ENCODE results near the gene PACSIN2. TPM values are rescaled to one million over a fixed set of nuclear protein-coding genes. Genes with fewer than 3 reads are reported as not detected.
A peak's percentile ranks its signal among the peaks of the same experiment; 100 is the strongest.

PACSIN2 gene
- total and polyA plus RNA-seq, 2 of the 13 experiments (the other 11 are each of a cell fraction or from before 2014, with no cell fraction given), result 54.1 to 68.8 TPM

- TF ChIP-seq RERE (CRISPR knock-in tag; IDR thresholded peaks at IDR 0.05; ENCODE audit: low read depth) (peak; percentile 85), REPIN1 (CRISPR knock-in tag; IDR thresholded peaks at IDR 0.05; ENCODE audit: borderline replicate concordance, low read depth) (peak; percentile 79; the same call in 1 of the 2 replicates), NCOA2 (CRISPR knock-in tag; IDR thresholded peaks at IDR 0.05) (peak; percentile 94), SMC3 (IDR thresholded peaks at IDR 0.05; ENCODE audit: low read length) (peak; percentile 25; the same call in 1 of the 2 replicates), ATF3 (CRISPR knock-in tag; IDR thresholded peaks at IDR 0.05) (peak; percentile 52; the same call in 1 of the 2 replicates), GFI1 (CRISPR knock-in tag; IDR thresholded peaks at IDR 0.05; ENCODE audit: borderline replicate concordance) (peak; percentile 86), MIER2 (CRISPR knock-in tag; IDR thresholded peaks at IDR 0.05) (peak; percentile 45; the same call in 1 of the 2 replicates), RCOR2 (CRISPR knock-in tag; IDR thresholded peaks at IDR 0.05) (peak; percentile 88), SPEN (CRISPR knock-in tag; IDR thresholded peaks at IDR 0.05; ENCODE audit: low read depth) (peak; percentile 48; the same call in 1 of the 2 replicates), HBP1 (CRISPR knock-in tag; IDR thresholded peaks at IDR 0.05; ENCODE audit: low read depth) (peak; percentile 76; the same call in 1 of the 2 replicates), ZBTB20 (CRISPR knock-in tag; IDR thresholded peaks at IDR 0.05; ENCODE audit: borderline replicate concordance, low read depth) (0 out of 2 replicates have a peak, but pooled peaks have one; percentile 51), SIN3B (IDR thresholded peaks at IDR 0.05; ENCODE audit: low read length) (no peak), ZFP1 (CRISPR knock-in tag; IDR thresholded peaks at IDR 0.05) (peak; percentile 62; the same call in 1 of the 2 replicates), ZFP82 (CRISPR knock-in tag; IDR thresholded peaks at IDR 0.05; ENCODE audit: borderline replicate concordance) (no peak), ZBTB25 (CRISPR knock-in tag; IDR thresholded peaks at IDR 0.05) (peak; percentile 64; the same call in 1 of the 2 replicates), KDM6A (CRISPR knock-in tag; IDR thresholded peaks at IDR 0.05; ENCODE audit: low read depth) (peak; percentile 90), HMG20B (CRISPR knock-in tag; conservative IDR thresholded peaks at IDR 0.05) (peak; percentile 87), ZNF883 (CRISPR knock-in tag; IDR thresholded peaks at IDR 0.05; ENCODE audit: not compliant biosample characterization) (no peak), ZNF558 (CRISPR knock-in tag; IDR thresholded peaks at IDR 0.05; ENCODE audit: borderline replicate concordance) (no peak), PITX1 (CRISPR knock-in tag; IDR thresholded peaks at IDR 0.05) (peak; percentile 97), FOXP1 (IDR thresholded peaks at IDR 0.05) (peak; percentile 65; the same call in 1 of the 2 replicates), FOXP1 (CRISPR knock-in tag; IDR thresholded peaks at IDR 0.05) (peak; percentile 97), TGIF2 (CRISPR knock-in tag; IDR thresholded peaks at IDR 0.05) (0 out of 2 replicates have a peak, but pooled peaks have one; percentile 29), TBX2 (CRISPR knock-in tag; IDR thresholded peaks at IDR 0.05; ENCODE audit: borderline replicate concordance) (peak; percentile 88; the same call in 1 of the 2 replicates)
Measured at GRCh38 chr22:42913874-42914510, 101.0 kb downstream of the PACSIN2 start (continued).
